PC-9 (cell line): ENCODE measurements around the gene PRR33.
"Not testable (repeated sequence)": the region's sequence is repeated elsewhere in the genome, so short reads cannot be mapped to it uniquely, and the experiment has no call there.

Experiments used
- CTCF ChIP-seq: fragments of 200-600 bp; sonication (generic); conservative IDR thresholded peaks from 2 replicates; pipeline ENCODE4 v1.6.1; 2017; ENCODE audit warnings: mixed run types, antibody characterized with exemption, mild to moderate bottlenecking, moderate library complexity
- EZH2 ChIP-seq: fragments of 200-600 bp; sonication (generic); IDR thresholded peaks from 2 replicates; pipeline ENCODE4 v1.8.0; 2017; ENCODE audit warnings: antibody characterized with exemption, low read depth

- not testable (repeated sequence) for TF ChIP-seq CTCF, EZH2
These were observed 15.8 kb downstream of the PRR33 start for GRCh38 chr11:1875851-1876301.
